Spleen (tissue), 3 donors: Measurements from ENCODE around the gene SCN7A.

Experiments used
- POLR2A ChIP-seq, 3 donors: fragments of 450-650 bp; IDR thresholded peaks; one replicate each; pipeline ENCODE4 v1.5.1; 2017; ENCODE audit warnings: antibody characterized with exemption in 3 of 3, mild to moderate bottlenecking in 1 of 3
- POLR2AphosphoS5 ChIP-seq, 3 donors: sonication (generic); formaldehyde crosslinking; IDR thresholded peaks; one replicate each; pipeline ENCODE4 v1.5.1; 2017; ENCODE audit warnings: antibody characterized with exemption in 3 of 3

GRCh38 chr2:166385313-166385712 is 108.7 kb downstream of the SCN7A start:
- no peak for TF ChIP-seq POLR2A (IDR thresholded peaks at IDR 0.05)
- TF ChIP-seq POLR2AphosphoS5 (IDR thresholded peaks at IDR 0.05) = no peak
